SH-SY5Y (cell line): ENCODE results near the gene LPCAT1.

Experiments
- GATA2 ChIP-seq: IDR thresholded peaks from 2 replicates; pipeline ENCODE4 v1.6.1; 2011; ENCODE audit warnings: mild to moderate bottlenecking, low read depth, low read length
- GATA3 ChIP-seq: IDR thresholded peaks from 2 replicates; pipeline ENCODE4 v1.6.1; 2011; ENCODE audit warnings: low read depth, mild to moderate bottlenecking, low read length, moderate library complexity

Gene LPCAT1

DNA sequence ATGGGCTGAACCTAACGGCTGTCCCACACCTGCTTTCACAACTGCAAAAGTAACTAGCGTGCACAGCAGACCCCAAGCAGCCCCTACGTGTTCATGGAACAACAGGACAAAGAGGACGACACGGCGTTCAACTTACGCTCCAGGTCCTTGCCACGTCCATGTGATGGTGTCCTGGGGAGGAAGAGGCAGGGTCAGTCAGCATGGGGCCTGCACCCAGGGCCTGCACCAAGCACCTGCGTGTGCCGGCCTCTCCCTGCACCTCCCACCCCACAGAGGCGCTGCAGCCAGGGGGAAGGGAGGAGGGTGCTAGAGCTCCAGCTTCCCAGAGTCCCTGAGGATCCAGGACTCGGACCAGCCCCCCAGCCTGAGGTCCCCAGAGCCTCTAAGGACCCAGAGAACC, 43.0 kb downstream of the LPCAT1 start:
- TF ChIP-seq GATA2 (no peak), GATA3 (no peak)

DNA sequence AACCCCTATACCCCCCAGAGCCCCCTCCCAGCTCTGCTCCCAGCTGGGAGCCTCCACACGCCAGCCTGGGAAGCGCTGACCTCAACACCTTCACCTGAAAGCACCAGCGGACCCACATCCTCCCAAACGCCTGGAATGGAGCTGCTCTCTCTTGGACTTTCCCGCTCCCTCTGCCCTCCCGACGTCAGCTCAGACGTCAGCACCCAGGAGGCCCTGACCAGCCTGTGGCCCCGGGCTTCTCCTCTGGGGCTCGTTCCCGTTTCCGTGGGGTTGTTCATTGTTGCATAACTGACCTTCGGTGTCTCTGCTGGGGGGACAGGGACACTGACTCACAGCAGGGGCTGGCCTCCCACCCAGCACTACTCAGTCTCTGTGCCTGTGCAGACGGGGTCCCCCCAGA, 43.5 kb downstream of the LPCAT1 start:
- no peak for TF ChIP-seq GATA2
- no peak for TF ChIP-seq GATA3

DNA sequence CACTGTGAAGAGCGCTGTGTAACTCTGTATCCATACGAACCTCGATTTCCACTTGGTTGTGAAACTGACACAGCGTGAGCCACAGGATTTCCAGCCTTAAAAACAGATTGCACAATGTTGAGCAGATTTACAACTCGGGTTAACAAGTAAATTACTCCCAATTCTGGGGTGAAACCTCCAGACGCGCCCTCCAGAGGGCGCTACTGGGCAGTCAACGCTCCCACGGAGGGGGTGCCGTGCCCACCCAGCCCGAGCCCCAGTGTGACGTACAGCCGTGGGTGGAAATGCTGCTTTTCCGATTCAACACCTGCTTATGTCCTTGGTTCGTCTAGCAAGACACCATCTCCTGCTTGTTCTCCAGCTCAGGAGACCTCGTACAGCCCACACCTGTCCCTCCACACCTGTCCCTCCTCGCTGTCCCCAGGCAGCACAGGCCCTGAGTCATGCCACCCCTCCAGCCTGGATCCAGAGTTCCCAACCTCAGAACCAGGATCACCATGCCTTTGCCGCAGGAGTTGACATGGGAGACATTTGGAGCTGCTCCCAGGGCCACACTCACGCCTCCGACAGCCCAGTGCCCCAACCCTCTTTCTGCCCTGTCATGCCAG, 44.1 kb downstream of the LPCAT1 start:
- TF ChIP-seq GATA3 = no peak
- TF ChIP-seq GATA2 = no peak

- TF ChIP-seq GATA3 (no peak), GATA2 (no peak)
These were observed 44.7 kb downstream of the LPCAT1 start for GRCh38 chr5:1479066-1479465.

- no peak for TF ChIP-seq GATA3
- TF ChIP-seq GATA2 = no peak
These were observed 45.3 kb downstream of the LPCAT1 start for GRCh38 chr5:1478271-1479035.

DNA sequence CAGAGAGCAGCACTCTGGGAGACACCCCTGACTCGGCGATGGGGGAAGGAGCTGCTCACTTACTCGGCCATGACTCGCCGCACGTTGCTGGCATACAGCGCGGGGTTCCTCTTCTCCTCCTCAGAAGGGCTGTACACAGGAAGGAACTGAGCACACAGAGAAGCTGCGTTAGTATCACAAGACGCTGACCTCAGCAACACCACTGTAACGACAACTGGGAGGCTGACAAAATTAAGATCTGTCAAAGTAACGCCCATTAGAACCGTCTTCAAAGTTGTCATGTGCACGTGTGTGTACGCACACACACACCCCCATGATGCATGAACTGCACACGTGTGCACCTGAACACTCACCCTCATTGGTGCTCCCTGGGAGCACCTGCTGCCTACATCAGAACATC, 46.4 kb downstream of the LPCAT1 start:
- TF ChIP-seq GATA3 (no peak), GATA2 (no peak)

DNA sequence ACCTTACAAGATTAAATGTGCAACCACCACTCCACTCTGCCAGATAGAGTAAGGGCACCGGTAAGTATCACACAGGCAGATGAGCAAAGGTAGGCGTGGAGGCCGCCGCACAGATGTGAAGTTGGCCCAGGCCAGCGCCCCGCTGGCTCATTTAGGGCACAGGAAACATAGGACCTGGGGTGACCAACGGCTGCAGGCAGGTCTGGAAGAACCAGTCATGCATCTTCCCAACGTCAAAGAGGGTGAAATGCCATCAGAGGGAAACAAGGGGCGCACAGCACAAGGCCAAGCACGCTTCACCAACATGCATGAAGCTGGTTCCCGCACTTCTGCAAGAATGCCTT, 46.8 kb downstream of the LPCAT1 start:
- TF ChIP-seq GATA2 (no peak), GATA3 (no peak)

- no peak for TF ChIP-seq GATA3
- no peak for TF ChIP-seq GATA2
These were observed 47.4 kb downstream of the LPCAT1 start for GRCh38 chr5:1476181-1476966.

GRCh38 chr5:1474866-1475543, 48.8 kb downstream of the LPCAT1 start:
- TF ChIP-seq GATA2 = no peak
- TF ChIP-seq GATA3 = no peak

GRCh38 chr5:1474183-1474839, 49.4 kb downstream of the LPCAT1 start:
- TF ChIP-seq GATA3 = no peak
- TF ChIP-seq GATA2 = no peak

GRCh38 chr5:1473746-1474145, 50.0 kb downstream of the LPCAT1 start:
- TF ChIP-seq GATA2 = no peak
- no peak for TF ChIP-seq GATA3

DNA sequence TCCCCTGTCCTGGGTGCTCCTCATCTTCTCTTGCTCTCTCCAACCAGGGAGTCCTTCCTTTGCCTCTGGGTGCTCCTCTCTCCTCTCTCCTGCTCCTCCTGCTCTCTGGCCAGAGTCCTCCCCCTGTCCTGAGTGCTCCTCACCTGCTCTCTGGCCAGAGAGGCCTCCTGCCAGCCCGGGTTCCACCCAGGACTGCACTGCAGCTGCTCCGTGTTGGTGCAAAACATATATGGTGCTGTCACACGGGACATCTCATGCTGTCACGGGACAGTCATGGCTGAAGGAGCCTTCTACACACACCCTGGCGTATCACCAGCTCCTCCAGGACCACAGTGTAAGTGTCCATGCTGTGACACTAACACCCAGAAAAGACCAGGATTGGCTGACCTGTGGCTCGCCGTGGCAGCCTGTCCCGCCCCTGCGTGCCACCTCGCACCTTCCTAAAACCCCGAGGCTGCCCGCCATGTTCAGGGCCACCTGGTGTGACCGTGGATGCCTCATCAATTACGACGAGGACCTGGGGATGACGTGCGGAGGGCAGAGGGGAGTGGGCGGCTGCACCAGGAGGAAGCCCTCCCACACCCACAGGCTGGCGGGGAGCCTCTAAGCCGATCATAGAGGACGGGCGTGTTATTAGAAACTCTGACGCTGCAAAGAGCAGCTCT, 50.7 kb downstream of the LPCAT1 start:
- no peak for TF ChIP-seq GATA3
